CD14-positive monocyte (primary cell): Measurements from ENCODE around the gene PHLPP1. TPM values are rescaled to one million over a fixed set of nuclear protein-coding genes. Genes with fewer than 3 reads are reported as not detected.

Experiments used
- DNase-seq, 3 donors: peaks; one replicate each; pipeline ENCODE4 v3.0.0-alpha.2; 2011 to 2022
- H2AFZ ChIP-seq: 2 replicates; pipeline ENCODE4 v1.6.0; 2012; ENCODE audit warnings: mild to moderate bottlenecking, low read depth, low read length, inconsistent platforms; ENCODE audit not compliant: insufficient read depth, poor library complexity, severe bottlenecking
- H3K27ac ChIP-seq, 2 donors: 1 replicate in 1 of 2; 2 replicates in 1 of 2; pipeline ENCODE4 v1.5.1; 2012 to 2013; ENCODE audit warnings: low read length in 2 of 2, control low read depth in 1 of 2, inconsistent platforms in 1 of 2, low read depth in 1 of 2, mild to moderate bottlenecking in 1 of 2
- H3K27me3 ChIP-seq, 2 donors: one replicate each; pipeline versions ENCODE4 v1.6.0 to v1.6.1; 2011 to 2013; ENCODE audit warnings: low read length in 2 of 2; ENCODE audit not compliant: control insufficient read depth in 2 of 2, insufficient read depth in 2 of 2
- H3K36me3 ChIP-seq, 2 donors: replicated peaks in 1 of 2; 1 replicate in 1 of 2; 2 replicates in 1 of 2; pipeline versions ENCODE4 v1.5.1 to v1.6.1; 2012 to 2013; ENCODE audit warnings: low read length in 2 of 2, control low read depth in 1 of 2, inconsistent platforms in 1 of 2, mild to moderate bottlenecking in 1 of 2; ENCODE audit not compliant: insufficient read depth in 2 of 2, control insufficient read depth in 1 of 2
- H3K4me1 ChIP-seq, 2 donors: 1 replicate in 1 of 2; 2 replicates in 1 of 2; pipeline versions ENCODE4 v1.5.1 to v1.6.1; 2012 to 2013; ENCODE audit warnings: low read length in 2 of 2, control low read depth in 1 of 2, inconsistent platforms in 1 of 2, mild to moderate bottlenecking in 1 of 2, moderate library complexity in 1 of 2; ENCODE audit not compliant: insufficient read depth in 2 of 2, control insufficient read depth in 1 of 2
- H3K4me2 ChIP-seq: replicated peaks from 2 replicates; pipeline ENCODE3; 2012; ENCODE audit warnings: low read length, moderate library complexity, mild to moderate bottlenecking; ENCODE audit not compliant: poor library complexity, severe bottlenecking; ENCODE audit errors: extremely low read depth
- H3K4me3 ChIP-seq, 3 experiments: fragments of 200-600 bp in 1 of 3; sonication (generic) in 1 of 3; replicated peaks in 1 of 3; 1 replicate in 2 of 3; 2 replicates in 1 of 3; pipeline ENCODE4 v1.5.1; 2011 to 2013; ENCODE audit warnings: low read length in 3 of 3, mild to moderate bottlenecking in 3 of 3, control low read depth in 2 of 3, low read depth in 2 of 3, inconsistent platforms in 1 of 3, moderate library complexity in 1 of 3
- H3K79me2 ChIP-seq: 2 replicates; pipeline ENCODE4 v1.6.0; 2012; ENCODE audit warnings: mild to moderate bottlenecking, control low read depth, inconsistent platforms, low read length, moderate library complexity; ENCODE audit not compliant: insufficient read depth
- H3K9ac ChIP-seq: 2 replicates; pipeline ENCODE4 v1.6.0; 2017; ENCODE audit warnings: low read length, mild to moderate bottlenecking; ENCODE audit not compliant: insufficient read depth, poor library complexity, severe bottlenecking
- H3K9me3 ChIP-seq, 2 donors: replicated peaks in 1 of 2; 1 replicate in 1 of 2; 2 replicates in 1 of 2; pipeline versions ENCODE4 v1.5.1 to v1.6.1; 2012 to 2013; ENCODE audit warnings: low read length in 2 of 2, control low read depth in 1 of 2; ENCODE audit not compliant: control insufficient read depth in 1 of 2, insufficient read depth in 1 of 2
- H4K20me1 ChIP-seq: 2 replicates; pipeline ENCODE4 v1.6.0; 2012; ENCODE audit warnings: mild to moderate bottlenecking, low read length, control low read depth, moderate library complexity; ENCODE audit not compliant: insufficient read depth
- H3K27ac Mint-ChIP-seq, 7 donors: one replicate each; pipeline ENCODE4 v1.8.0; 2020; ENCODE audit warnings: mild to moderate bottlenecking in 7 of 7, mixed read lengths in 7 of 7, moderate library complexity in 6 of 7, inconsistent platforms in 2 of 7
- H3K27me3 Mint-ChIP-seq, 3 donors: one replicate each; pipeline ENCODE4 v1.8.0; 2021 to 2022; ENCODE audit warnings: low read depth in 3 of 3, mild to moderate bottlenecking in 3 of 3, mixed read lengths in 3 of 3, moderate library complexity in 3 of 3, inconsistent platforms in 1 of 3
- H3K36me3 Mint-ChIP-seq, 2 donors: one replicate each; pipeline ENCODE4 v1.8.0; 2020; ENCODE audit warnings: mixed read lengths in 2 of 2, inconsistent platforms in 1 of 2, mild to moderate bottlenecking in 1 of 2
- H3K4me1 Mint-ChIP-seq: one replicate; pipeline ENCODE4 v1.8.0; 2020; ENCODE audit warnings: mild to moderate bottlenecking, mixed read lengths
- H3K4me3 Mint-ChIP-seq, 2 donors: one replicate each; pipeline ENCODE4 v1.8.0; 2020; ENCODE audit warnings: mild to moderate bottlenecking in 2 of 2, mixed read lengths in 2 of 2, moderate library complexity in 1 of 2
- H3K9me3 Mint-ChIP-seq, 7 donors: one replicate each; pipeline ENCODE4 v1.8.0; 2020 to 2022; ENCODE audit warnings: mixed read lengths in 7 of 7, mild to moderate bottlenecking in 6 of 7, moderate library complexity in 6 of 7, inconsistent platforms in 2 of 7
- CTCF ChIP-seq: fragments of 200-600 bp; IDR thresholded peaks from one replicate; pipeline ENCODE4 v1.8.0; 2022; ENCODE audit warnings: antibody characterized with exemption, mild to moderate bottlenecking
- WGBS: methylation state at CpG from one replicate; pipeline ENCODE4 v1.1.5; 2013; ENCODE audit warnings: missing lambda C conversion rate; ENCODE audit not compliant: insufficient coverage; 5-methylcytosine and 5-hydroxymethylcytosine counted together
- intact Hi-C, 2 donors: fragments of 100-400 bp; cut with micrococcal nuclease; formaldehyde crosslinking; loops; one replicate each; pipeline versions ENCODE4 v1.15.0 to v1.15.1; 2023
- polyA plus RNA-seq, 3 donors: library from polyadenylated mRNA; depleted of rRNA in 1 of 3; unstranded in 2 of 3; stranded (reverse) in 1 of 3; fragments of 300-500 nt in 2 of 3; fragments of >200 nt in 1 of 3; fragmentation: Illumina TruSeq in 2 of 3; gene quantifications; 1 replicate in 2 of 3; 2 replicates in 1 of 3; pipeline ENCODE4 v1.2.3, GENCODE V29; 2012 to 2021

PHLPP1 gene
- polyA plus RNA-seq, 3 donors = 0.04 to 2.0 (median 0.55) TPM

DNA sequence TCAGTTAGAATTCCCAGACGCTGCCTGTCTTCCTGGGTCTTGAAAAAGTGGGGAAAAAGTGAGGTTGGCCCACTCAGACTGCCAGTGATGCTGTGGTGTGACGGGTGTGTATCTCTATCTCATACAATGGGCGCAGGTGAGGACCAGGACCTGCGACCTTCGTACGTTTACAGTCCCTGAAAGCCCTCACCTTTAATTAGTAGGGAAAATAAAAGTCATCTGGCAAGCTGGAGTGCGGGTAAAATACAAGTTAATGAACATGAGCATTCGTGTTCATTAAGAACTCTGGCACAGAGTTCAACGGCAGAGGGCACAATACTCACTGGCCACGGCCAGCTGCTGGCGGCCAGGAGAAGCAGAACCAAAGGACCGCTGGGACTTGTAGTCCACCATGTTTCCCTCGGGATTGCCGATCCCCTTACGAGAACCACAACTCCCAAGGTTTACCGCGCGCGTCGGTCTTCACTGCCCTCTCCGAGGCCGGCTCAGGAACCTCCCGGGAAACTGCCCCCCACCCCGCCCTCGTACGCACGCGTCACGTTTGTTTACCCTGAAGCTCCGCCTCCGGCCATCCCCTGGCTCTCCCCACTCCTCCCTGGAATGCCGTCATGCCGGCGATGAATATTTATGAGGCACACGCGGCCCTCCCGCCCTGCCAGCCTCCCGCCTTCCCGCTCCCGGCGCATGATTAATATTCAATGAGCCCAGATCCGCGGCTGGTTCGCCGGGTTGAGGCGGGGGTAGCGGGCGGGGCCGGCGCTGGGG, 488 bp upstream of the PHLPP1 start:
- TF ChIP-seq CTCF = peak; percentile 63
- H3K9me3 Mint-ChIP-seq = peaks cover 0 to 4% (median 0%) of the 10 kb centered on the region in 7 donors
- peaks cover 33% of the 10 kb centered on the region for H3K4me1 Mint-ChIP-seq
- Histone ChIP-seq H3K9ac (peak overlapping the region; percentile 67), H3K4me3 (peak overlapping the region; percentile 68 to 78 (median 73)), H3K79me2 (peaks cover 32% of the 10 kb centered on the region), H4K20me1 (no peaks in the 10 kb centered on the region), H3K27me3 (no peaks in the 10 kb centered on the region), H3K27ac (peak overlapping the region; percentile 70 to 71), H3K4me2 (peak overlapping the region; percentile 69), H3K4me1 (peaks cover 15 to 36% of the 10 kb centered on the region in 2 donors), H2AFZ (peak overlapping the region; percentile 88), H3K9me3 (no peaks in the 10 kb centered on the region), H3K36me3 (no peaks in the 10 kb centered on the region)
- peaks cover 0 to 5% (median 1%) of the 10 kb centered on the region in 3 donors for H3K27me3 Mint-ChIP-seq
- intact Hi-C loops = loop anchor here (5.0 to 10.0 kb wide), 7 partner anchors 70 to 1260 kb away; partner anchors contain the start of genes SERPINB8 (in 1 of the 2) and VPS4B (in 1 of the 2)
- H3K27ac Mint-ChIP-seq = peak overlapping the region; percentile 76 to 97 (median 91)
- WGBS = 2% methylated on average over 43 of the region's 50 CpGs
- no peaks in the 10 kb centered on the region for H3K36me3 Mint-ChIP-seq
- peak; percentile 100 for DNase-seq
- peak overlapping the region; percentile 78 to 84 for H3K4me3 Mint-ChIP-seq

DNA sequence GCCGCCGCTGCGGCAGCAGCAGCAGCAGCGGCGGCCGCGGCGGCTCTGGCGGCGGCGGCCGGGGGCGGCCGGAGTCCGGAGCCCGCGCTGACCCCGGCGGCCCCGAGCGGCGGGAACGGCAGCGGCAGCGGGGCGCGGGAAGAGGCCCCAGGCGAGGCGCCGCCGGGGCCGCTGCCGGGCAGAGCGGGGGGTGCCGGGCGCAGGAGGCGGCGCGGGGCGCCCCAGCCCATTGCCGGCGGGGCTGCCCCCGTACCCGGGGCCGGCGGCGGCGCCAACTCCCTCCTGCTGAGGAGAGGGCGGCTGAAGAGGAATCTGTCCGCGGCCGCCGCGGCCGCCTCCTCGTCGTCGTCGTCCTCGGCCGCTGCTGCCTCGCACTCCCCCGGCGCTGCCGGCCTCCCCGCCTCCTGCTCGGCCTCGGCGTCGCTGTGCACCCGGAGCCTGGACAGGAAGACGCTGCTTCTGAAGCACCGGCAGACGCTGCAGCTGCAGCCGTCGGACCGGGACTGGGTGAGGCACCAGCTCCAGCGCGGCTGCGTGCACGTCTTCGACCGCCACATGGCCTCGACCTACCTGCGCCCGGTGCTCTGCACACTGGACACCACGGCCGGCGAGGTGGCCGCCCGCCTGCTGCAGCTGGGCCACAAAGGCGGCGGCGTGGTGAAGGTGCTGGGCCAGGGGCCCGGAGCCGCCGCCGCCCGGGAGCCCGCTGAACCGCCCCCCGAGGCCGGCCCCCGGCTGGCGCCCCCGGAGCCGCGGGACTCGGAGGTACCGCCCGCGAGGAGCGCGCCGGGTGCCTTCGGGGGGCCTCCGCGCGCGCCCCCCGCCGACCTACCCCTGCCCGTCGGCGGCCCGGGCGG, 646 bp downstream of the PHLPP1 start:
- WGBS = under 1% methylated on average over 127 of the region's 127 CpGs
- H3K4me2 ChIP-seq = peak overlapping the region; percentile 80
- H3K36me3 Mint-ChIP-seq = no peaks in the 10 kb centered on the region
- H2AFZ ChIP-seq = peak overlapping the region; percentile 77
- no peaks in the 10 kb centered on the region for H3K27me3 ChIP-seq
- peak overlapping the region; percentile 67 for H3K9ac ChIP-seq
- peak overlapping the region in 4 of 7 donors; percentile 58 to 91 (median 77) for H3K27ac Mint-ChIP-seq
- peaks cover 0 to 4% (median 0%) of the 10 kb centered on the region in 7 donors for H3K9me3 Mint-ChIP-seq
- no peaks in the 10 kb centered on the region for H4K20me1 ChIP-seq
- no peaks in the 10 kb centered on the region for H3K36me3 ChIP-seq
- peaks cover 42% of the 10 kb centered on the region for H3K79me2 ChIP-seq
- peaks cover 0 to 5% (median 1%) of the 10 kb centered on the region in 3 donors for H3K27me3 Mint-ChIP-seq
- DNase-seq = peak; percentile 31 to 42 (median 42)
- intact Hi-C loops = loop anchor here (5.0 to 10.0 kb wide), 7 partner anchors 69 to 1259 kb away; partner anchors contain the start of genes SERPINB8 (in 1 of the 2) and VPS4B (in 1 of the 2)
- H3K4me3 ChIP-seq = peak overlapping the region; percentile 68 to 86 (median 78)
- H3K4me3 Mint-ChIP-seq = peak overlapping the region; percentile 75 to 79
- peaks cover 38% of the 10 kb centered on the region for H3K4me1 Mint-ChIP-seq
- peak overlapping the region; percentile 70 to 71 for H3K27ac ChIP-seq
- no peak for TF ChIP-seq CTCF
- peaks cover 15 to 37% of the 10 kb centered on the region in 2 donors for H3K4me1 ChIP-seq
- no peaks in the 10 kb centered on the region for H3K9me3 ChIP-seq
